IMR-90 (cell line): ENCODE measurements around the gene SRSF2. TPM values are rescaled to one million over a fixed set of nuclear protein-coding genes. Genes with fewer than 3 reads are reported as not detected.
A peak's percentile ranks its signal among the peaks of the same experiment; 100 is the strongest.

ENCODE experiments used
- ATAC-seq: fragments of 200-7000 bp; cut with Tn5 transposase; 2 replicates; pipeline ENCODE4 v1.9.1; 2020; ENCODE audit warnings: low read depth, mild to moderate bottlenecking, moderate library complexity
- BruUV-seq: library from RNA; stranded (reverse); fragments of 400-500 nt; replicated peaks from 2 replicates; lab custom pipeline; 2021; lab: Mats Ljungman, UMichigan
- CTCF ChIA-PET: fragments of 300-600 bp; formaldehyde crosslinking; extraction: SDS; loops from one replicate; lab custom pipeline; 2021; ENCODE audit warnings: antibody characterized with exemption; lab: Yijun Ruan, JAX
- POLR2A ChIA-PET: fragments of 300-600 bp; sonication (Branson Sonifier 250); formaldehyde crosslinking; loops from one replicate; lab custom pipeline; 2022; ENCODE audit warnings: antibody characterized with exemption; ENCODE audit not compliant: unreplicated experiment; lab: Charles Lee
- DNase-seq: peaks from one replicate; pipeline ENCODE4 v3.0.0; 2013
- H2AFZ ChIP-seq: replicated peaks from 2 replicates; pipeline ENCODE3; 2013; ENCODE audit warnings: low read length, mild to moderate bottlenecking; ENCODE audit not compliant: poor library complexity
- H2AK5ac ChIP-seq: 2 replicates; pipeline ENCODE4 v1.6.1; 2013; ENCODE audit warnings: low read depth, low read length, inconsistent platforms
- H2AK9ac ChIP-seq: replicated peaks from 2 replicates; pipeline ENCODE3; 2013; ENCODE audit warnings: mild to moderate bottlenecking, low read depth, low read length, moderate library complexity; ENCODE audit not compliant: poor library complexity
- H2BK120ac ChIP-seq: 2 replicates; pipeline ENCODE4 v1.6.1; 2013; ENCODE audit warnings: low read depth, low read length, inconsistent platforms
- H2BK15ac ChIP-seq: 3 replicates; pipeline ENCODE4 v1.6.1; 2013; ENCODE audit warnings: low read depth, low read length, inconsistent platforms
- H2BK20ac ChIP-seq: 2 replicates; pipeline ENCODE4 v1.6.1; 2013; ENCODE audit warnings: low read depth, mild to moderate bottlenecking, inconsistent platforms, low read length, moderate library complexity
- H2BK5ac ChIP-seq: 2 replicates; pipeline ENCODE4 v1.6.1; 2013; ENCODE audit warnings: mild to moderate bottlenecking, low read depth, low read length, inconsistent platforms; ENCODE audit not compliant: poor library complexity, severe bottlenecking
- H3K14ac ChIP-seq: replicated peaks from 2 replicates; pipeline ENCODE4 v1.6.1; 2013; ENCODE audit warnings: low read depth, low read length, inconsistent platforms
- H3K18ac ChIP-seq: 2 replicates; pipeline ENCODE4 v1.6.1; 2013; ENCODE audit warnings: low read depth, low read length, control low read depth
- H3K23ac ChIP-seq: 2 replicates; pipeline ENCODE4 v1.6.1; 2013; ENCODE audit warnings: low read depth, low read length, inconsistent platforms
- H3K27ac ChIP-seq: 2 replicates; pipeline ENCODE4 v1.5.1; 2013; ENCODE audit warnings: mild to moderate bottlenecking, control low read depth, low read length; ENCODE audit not compliant: insufficient read depth
- H3K27me3 ChIP-seq: 2 replicates; pipeline ENCODE4 v1.6.1; 2013; ENCODE audit warnings: low read length; ENCODE audit not compliant: control insufficient read depth, insufficient read depth
- H3K36me3 ChIP-seq: 2 replicates; pipeline ENCODE4 v1.6.1; 2013; ENCODE audit warnings: low read length, mixed read lengths; ENCODE audit not compliant: control insufficient read depth, insufficient read depth
- H3K4ac ChIP-seq: 2 replicates; pipeline ENCODE4 v1.6.1; 2013; ENCODE audit warnings: low read depth, low read length, inconsistent platforms
- H3K4me1 ChIP-seq: 2 replicates; pipeline ENCODE4 v1.6.1; 2013; ENCODE audit warnings: low read length, mixed read lengths; ENCODE audit not compliant: control insufficient read depth, insufficient read depth
- H3K4me2 ChIP-seq: 2 replicates; pipeline ENCODE4 v1.6.1; 2013; ENCODE audit warnings: low read depth, mild to moderate bottlenecking, control low read depth, low read length, moderate library complexity
- H3K4me3 ChIP-seq: 2 replicates; pipeline ENCODE4 v1.5.1; 2013; ENCODE audit warnings: low read depth, mild to moderate bottlenecking, control low read depth, low read length, moderate library complexity; ENCODE audit not compliant: insufficient read depth
- H3K56ac ChIP-seq: 2 replicates; pipeline ENCODE4 v1.6.1; 2013; ENCODE audit warnings: low read length, inconsistent platforms; ENCODE audit not compliant: insufficient read depth; ENCODE audit errors: extremely low read depth
- H3K79me1 ChIP-seq, 2 experiments: 2 replicates each; pipeline ENCODE4 v1.6.1; 2013; ENCODE audit warnings: low read length in 2 of 2, inconsistent platforms in 1 of 2, low read depth in 1 of 2
- H3K9ac ChIP-seq: 2 replicates; pipeline ENCODE4 v1.6.1; 2013; ENCODE audit warnings: low read depth, low read length, control low read depth
- H3K9me1 ChIP-seq: 2 replicates; pipeline ENCODE4 v1.6.1; 2013; ENCODE audit warnings: low read length, inconsistent platforms; ENCODE audit not compliant: insufficient read depth
- H3K9me3 ChIP-seq: 2 replicates; pipeline ENCODE4 v1.6.1; 2013; ENCODE audit warnings: low read length; ENCODE audit not compliant: control insufficient read depth, insufficient read depth
- H4K20me1 ChIP-seq: 2 replicates; pipeline ENCODE4 v1.6.1; 2013; ENCODE audit warnings: low read length, inconsistent platforms; ENCODE audit not compliant: insufficient read depth
- H4K5ac ChIP-seq: 2 replicates; pipeline ENCODE4 v1.6.1; 2013; ENCODE audit warnings: mild to moderate bottlenecking, low read depth, low read length, control low read depth
- H4K8ac ChIP-seq, 2 experiments: 2 replicates each; pipeline ENCODE4 v1.6.1; 2013; ENCODE audit warnings: low read depth in 2 of 2, low read length in 2 of 2, control low read depth in 1 of 2, inconsistent platforms in 1 of 2
- H4K91ac ChIP-seq: 2 replicates; pipeline ENCODE4 v1.6.1; 2013; ENCODE audit warnings: low read depth, low read length, inconsistent platforms; ENCODE audit not compliant: insufficient read depth
- CEBPB ChIP-seq: IDR thresholded peaks from 2 replicates; pipeline ENCODE4 v1.6.1; 2012; ENCODE audit warnings: low read depth, low read length, improper control_type of control experiment
- CHD1 ChIP-seq: IDR thresholded peaks from 2 replicates; pipeline ENCODE4 v1.6.1; 2012; ENCODE audit warnings: low read depth, low read length, improper control_type of control experiment
- FOS ChIP-seq: fragments of 150-350 bp; IDR thresholded peaks from 2 replicates; pipeline ENCODE4 v1.6.1; 2016; ENCODE audit warnings: low read depth, low read length
- MAFK ChIP-seq: IDR thresholded peaks from 2 replicates; pipeline ENCODE4 v1.6.1; 2012; ENCODE audit warnings: low read depth, low read length, improper control_type of control experiment
- MXI1 ChIP-seq: IDR thresholded peaks from 2 replicates; pipeline ENCODE4 v1.6.1; 2012; ENCODE audit warnings: low read depth, mild to moderate bottlenecking, low read length, moderate library complexity, borderline replicate concordance
- RCOR1 ChIP-seq: IDR thresholded peaks from 2 replicates; pipeline ENCODE4 v1.6.1; 2012; ENCODE audit warnings: mild to moderate bottlenecking, low read length, improper control_type of control experiment; ENCODE audit not compliant: insufficient replicate concordance
- RFX5 ChIP-seq: IDR thresholded peaks from 2 replicates; pipeline ENCODE4 v1.8.0; 2012; ENCODE audit warnings: low read depth, mild to moderate bottlenecking, low read length, moderate library complexity
- SMC3 ChIP-seq: fragments of 150-350 bp; IDR thresholded peaks from 2 replicates; pipeline ENCODE4 v1.6.1; 2016; ENCODE audit warnings: low read depth, mild to moderate bottlenecking, antibody characterized with exemption, low read length, moderate library complexity
- WGBS, 2 experiments: methylation state at CpG; one replicate each; pipeline versions ENCODE4 v1.1.5 to v1.1.7; 2013; ENCODE audit warnings: missing lambda C conversion rate in 2 of 2; ENCODE audit not compliant: insufficient read length in 1 of 2; ENCODE audit errors: extremely low coverage in 2 of 2; 5-methylcytosine and 5-hydroxymethylcytosine counted together
- dilution Hi-C: fragments of 300-500 bp; cut with HindIII; formaldehyde crosslinking; loops from one replicate; pipeline ENCODE4 v1.14.3; 2018; ENCODE audit warnings: low sequenced_read_pairs; ENCODE audit not compliant: unreplicated experiment
- in situ Hi-C: fragments of 300-500 bp; cut with MboI; formaldehyde crosslinking; loops from 3 replicates; pipeline ENCODE4 v1.14.3; 2019; ENCODE audit warnings: low sequenced_read_pairs, inconsistent platforms, mixed read lengths
- intact Hi-C: fragments of 100-400 bp; cut with micrococcal nuclease; formaldehyde crosslinking; loops from 2 replicates; pipeline ENCODE4 v1.10.0; 2022
- polyA plus RNA-seq, 3 experiments: library from polyadenylated mRNA; depleted of rRNA; stranded (reverse); fragments of >200 nt; gene quantifications; 2 replicates each; pipeline ENCODE4 v1.2.3, GENCODE V29; 2012; ENCODE audit warnings: low replicate concordance in 1 of 3
- total RNA-seq: library from RNA; depleted of rRNA; stranded (reverse); fragments of >200 nt; gene quantifications from 2 replicates; pipeline ENCODE4 v1.2.3, GENCODE V29; 2012
- TF ChIP-seq, protein P1 (sequence below): fragments of 150-350 bp; IDR thresholded peaks from 2 replicates; pipeline ENCODE4 v1.6.1; 2017; ENCODE audit warnings: mild to moderate bottlenecking, antibody characterized with exemption, low read length, low read depth
- TF ChIP-seq, protein P2 (sequence below): fragments of 150-350 bp; IDR thresholded peaks from 2 replicates; pipeline ENCODE4 v1.6.1; 2016; ENCODE audit warnings: low read depth, mild to moderate bottlenecking, low read length, moderate library complexity, borderline replicate concordance
- TF ChIP-seq, protein P3 (sequence below): conservative IDR thresholded peaks from 2 replicates; pipeline ENCODE4 v1.5.1; 2012; ENCODE audit warnings: mild to moderate bottlenecking, low read depth, low read length, improper control_type of control experiment

The SRSF2 gene
- total and polyA plus RNA-seq, 2 of the 4 experiments (the other 2 are of a cell fraction) = 98.0 to 296 TPM

DNA sequence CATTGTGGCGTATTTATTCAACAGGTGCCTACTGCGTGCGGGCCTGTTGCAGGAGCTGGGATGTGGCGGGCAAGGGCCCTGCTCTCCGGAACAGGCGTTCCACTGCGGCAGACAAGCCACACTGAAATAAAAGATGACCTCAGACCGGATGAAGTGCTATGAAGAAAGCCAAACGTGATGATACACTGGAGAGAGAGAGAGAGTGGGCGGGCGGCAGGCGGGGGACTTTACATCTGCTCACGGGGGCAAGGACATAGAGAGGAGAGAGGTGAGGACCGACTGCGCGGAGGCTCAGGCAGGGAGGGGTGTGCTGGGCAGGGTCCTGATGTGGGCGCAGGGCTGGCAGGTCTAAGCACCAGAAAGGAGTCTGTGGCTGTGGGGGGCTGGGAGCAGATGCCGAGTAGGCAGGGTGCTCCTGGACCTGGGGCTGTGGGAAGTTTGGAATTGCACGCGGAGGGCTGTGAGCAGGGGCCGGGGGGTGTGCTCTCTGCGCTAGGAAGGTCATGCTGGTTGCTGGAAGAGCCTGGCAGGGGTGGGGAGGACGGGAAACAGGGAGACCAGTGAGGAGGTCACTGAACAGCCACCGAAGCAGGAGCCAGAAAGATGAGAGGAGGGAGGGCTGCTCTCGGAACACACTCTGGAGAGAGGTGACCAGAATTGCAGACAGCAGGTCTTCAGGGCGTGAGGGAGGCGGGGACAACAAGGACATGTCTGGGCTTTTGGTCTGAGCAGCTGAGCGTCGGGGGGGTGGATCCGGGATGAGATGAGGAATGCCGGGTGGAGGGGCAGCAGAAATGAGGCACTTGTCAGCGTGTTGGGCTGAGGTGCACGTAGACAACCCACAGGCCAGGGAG, 36.3 kb downstream of the SRSF2 start (continued):
- TF ChIP-seq FOS (peak; percentile 73), MXI1 (0 out of 2 replicates have a peak, but pooled peaks have one; percentile 8)

DNA sequence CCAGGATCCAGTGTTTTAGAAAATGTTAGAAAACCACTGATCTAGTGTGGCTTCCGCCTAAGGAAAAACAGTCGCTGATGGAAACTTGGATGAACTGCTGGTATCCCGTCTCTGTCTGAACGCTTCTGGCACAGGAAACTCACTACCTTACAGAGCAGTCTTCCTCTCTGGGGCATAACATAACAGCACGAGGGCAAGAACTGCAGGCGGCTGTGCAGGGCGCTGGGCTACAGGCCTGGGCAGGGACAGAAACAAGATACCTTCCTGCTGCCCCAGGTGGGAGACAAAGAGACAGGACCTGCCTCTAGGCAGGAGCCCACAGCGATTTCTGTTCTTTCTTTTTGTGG, 36.9 kb downstream of the SRSF2 start:
- Histone ChIP-seq H3K56ac (no peak overlapping the region; the same call in 1 of the 2 replicates), H4K20me1 (peaks cover 90% of the 10 kb centered on the region), H3K79me1 (peaks cover 16 to 93% of the 10 kb centered on the region in 2 experiments; a peak in 3 of 4 replicates), H3K23ac (peak overlapping the region; percentile 28), H3K9me3 (no peaks in the 10 kb centered on the region), H2AK5ac (peak overlapping the region; percentile 95), H4K8ac (peak overlapping the region in 1 of 2 experiments; percentile 68; a peak in 2 of 4 replicates), H2AFZ (peak overlapping the region; percentile 82), H3K27ac (peak overlapping the region; percentile 85), H2BK5ac (peak overlapping the region; percentile 79), H3K18ac (peak overlapping the region; percentile 67), H3K36me3 (peaks cover 10% of the 10 kb centered on the region; the same call in 1 of the 2 replicates), H3K9me1 (peaks cover 54% of the 10 kb centered on the region), H3K4me1 (peaks cover 50% of the 10 kb centered on the region), H2BK15ac (peak overlapping the region; percentile 16; the same call in 1 of the 3 replicates), H3K4me2 (peak overlapping the region; percentile 61), H3K27me3 (no peaks in the 10 kb centered on the region), H4K5ac (peak overlapping the region; percentile 60), H3K14ac (peak overlapping the region; percentile 37; the same call in 1 of the 2 replicates), H3K9ac (peak overlapping the region; percentile 48), H2BK120ac (peak overlapping the region; percentile 67), H4K91ac (peak overlapping the region; percentile 49; the same call in 1 of the 2 replicates), H3K4ac (peak overlapping the region; percentile 88), H3K4me3 (no peak overlapping the region), H2BK20ac (peak overlapping the region; percentile 73; the same call in 1 of the 2 replicates), H2AK9ac (peak overlapping the region; percentile 93)
- DNase-seq = no peak
- POLR2A ChIA-PET = no interaction called here
- in situ Hi-C loops = no loop called here
- intact Hi-C loops = no loop called here
- no TSS peak for BruUV-seq
- WGBS, 2 experiments = 63% methylated on average over 4 of the region's 8 CpGs; no CpG with 5 or more reads in 1 of the 2 experiments
- dilution Hi-C loops = no loop called here
- no peak for ATAC-seq
- CTCF ChIA-PET = no interaction called here
- TF ChIP-seq, protein P1, sequence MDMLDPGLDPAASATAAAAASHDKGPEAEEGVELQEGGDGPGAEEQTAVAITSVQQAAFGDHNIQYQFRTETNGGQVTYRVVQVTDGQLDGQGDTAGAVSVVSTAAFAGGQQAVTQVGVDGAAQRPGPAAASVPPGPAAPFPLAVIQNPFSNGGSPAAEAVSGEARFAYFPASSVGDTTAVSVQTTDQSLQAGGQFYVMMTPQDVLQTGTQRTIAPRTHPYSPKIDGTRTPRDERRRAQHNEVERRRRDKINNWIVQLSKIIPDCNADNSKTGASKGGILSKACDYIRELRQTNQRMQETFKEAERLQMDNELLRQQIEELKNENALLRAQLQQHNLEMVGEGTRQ = no peak
- TF ChIP-seq CHD1 (no peak), MXI1 (no peak), RFX5 (no peak), CEBPB (no peak), MAFK (no peak), SMC3 (no peak), RCOR1 (no peak)
- TF ChIP-seq, protein P2, sequence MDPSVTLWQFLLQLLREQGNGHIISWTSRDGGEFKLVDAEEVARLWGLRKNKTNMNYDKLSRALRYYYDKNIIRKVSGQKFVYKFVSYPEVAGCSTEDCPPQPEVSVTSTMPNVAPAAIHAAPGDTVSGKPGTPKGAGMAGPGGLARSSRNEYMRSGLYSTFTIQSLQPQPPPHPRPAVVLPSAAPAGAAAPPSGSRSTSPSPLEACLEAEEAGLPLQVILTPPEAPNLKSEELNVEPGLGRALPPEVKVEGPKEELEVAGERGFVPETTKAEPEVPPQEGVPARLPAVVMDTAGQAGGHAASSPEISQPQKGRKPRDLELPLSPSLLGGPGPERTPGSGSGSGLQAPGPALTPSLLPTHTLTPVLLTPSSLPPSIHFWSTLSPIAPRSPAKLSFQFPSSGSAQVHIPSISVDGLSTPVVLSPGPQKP = no peak
- TF ChIP-seq, protein P3, sequence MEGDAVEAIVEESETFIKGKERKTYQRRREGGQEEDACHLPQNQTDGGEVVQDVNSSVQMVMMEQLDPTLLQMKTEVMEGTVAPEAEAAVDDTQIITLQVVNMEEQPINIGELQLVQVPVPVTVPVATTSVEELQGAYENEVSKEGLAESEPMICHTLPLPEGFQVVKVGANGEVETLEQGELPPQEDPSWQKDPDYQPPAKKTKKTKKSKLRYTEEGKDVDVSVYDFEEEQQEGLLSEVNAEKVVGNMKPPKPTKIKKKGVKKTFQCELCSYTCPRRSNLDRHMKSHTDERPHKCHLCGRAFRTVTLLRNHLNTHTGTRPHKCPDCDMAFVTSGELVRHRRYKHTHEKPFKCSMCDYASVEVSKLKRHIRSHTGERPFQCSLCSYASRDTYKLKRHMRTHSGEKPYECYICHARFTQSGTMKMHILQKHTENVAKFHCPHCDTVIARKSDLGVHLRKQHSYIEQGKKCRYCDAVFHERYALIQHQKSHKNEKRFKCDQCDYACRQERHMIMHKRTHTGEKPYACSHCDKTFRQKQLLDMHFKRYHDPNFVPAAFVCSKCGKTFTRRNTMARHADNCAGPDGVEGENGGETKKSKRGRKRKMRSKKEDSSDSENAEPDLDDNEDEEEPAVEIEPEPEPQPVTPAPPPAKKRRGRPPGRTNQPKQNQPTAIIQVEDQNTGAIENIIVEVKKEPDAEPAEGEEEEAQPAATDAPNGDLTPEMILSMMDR = no peak
